CD4-positive, alpha-beta T cell treated with Interleukin-2 at 100 ng/mL for 4 hours (primary cell): ENCODE measurements around the gene PQBP1.

Experiments
- DNase-seq: peaks from one replicate; pipeline ENCODE4 v3.0.0-alpha.2; 2020; ENCODE audit warnings: low spot score

PQBP1 gene

DNA sequence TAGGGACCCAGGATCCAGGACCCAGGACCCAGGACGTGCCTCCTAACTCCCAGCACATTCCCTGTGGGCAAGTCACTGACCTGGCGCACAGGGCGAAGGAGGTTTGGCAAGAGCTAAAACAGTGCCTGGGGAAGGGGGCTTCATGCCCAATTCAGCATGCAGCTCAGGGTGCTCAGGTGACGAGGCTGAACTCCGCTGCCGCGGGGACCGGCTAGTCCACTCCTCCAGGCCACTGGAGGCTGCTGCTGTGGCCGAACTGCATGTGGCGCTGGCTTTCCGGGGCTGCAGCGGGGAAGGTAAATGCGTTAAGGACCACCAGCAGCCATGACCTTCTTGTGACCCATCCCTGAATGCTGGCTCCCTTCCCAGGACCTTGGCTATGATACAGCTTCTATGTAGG lies 26.0 kb downstream of the PQBP1 start:
- DNase-seq = no peak

GRCh38 chrX:48924270-48924669 lies 26.5 kb downstream of the PQBP1 start:
- DNase-seq = no peak

DNA sequence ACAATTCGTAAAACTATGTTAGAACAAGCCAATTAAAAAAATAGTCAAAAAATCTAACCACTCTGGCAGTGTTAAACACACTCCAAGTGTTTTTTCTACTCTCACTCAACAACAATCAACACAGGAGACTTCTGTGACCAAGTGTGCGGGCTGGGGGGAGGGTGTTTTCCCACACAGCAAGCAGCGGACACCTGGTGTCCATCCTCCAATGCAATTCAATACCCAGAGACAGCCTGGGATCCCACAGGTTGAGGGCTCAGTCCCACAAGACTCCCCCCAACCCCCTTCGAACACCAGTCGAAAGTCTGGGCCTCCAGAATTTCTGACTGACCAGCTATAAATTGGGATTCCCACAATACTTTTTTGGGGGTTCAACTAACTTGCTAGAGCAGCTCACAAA lies 29.4 kb downstream of the PQBP1 start:
- no peak for DNase-seq

DNA sequence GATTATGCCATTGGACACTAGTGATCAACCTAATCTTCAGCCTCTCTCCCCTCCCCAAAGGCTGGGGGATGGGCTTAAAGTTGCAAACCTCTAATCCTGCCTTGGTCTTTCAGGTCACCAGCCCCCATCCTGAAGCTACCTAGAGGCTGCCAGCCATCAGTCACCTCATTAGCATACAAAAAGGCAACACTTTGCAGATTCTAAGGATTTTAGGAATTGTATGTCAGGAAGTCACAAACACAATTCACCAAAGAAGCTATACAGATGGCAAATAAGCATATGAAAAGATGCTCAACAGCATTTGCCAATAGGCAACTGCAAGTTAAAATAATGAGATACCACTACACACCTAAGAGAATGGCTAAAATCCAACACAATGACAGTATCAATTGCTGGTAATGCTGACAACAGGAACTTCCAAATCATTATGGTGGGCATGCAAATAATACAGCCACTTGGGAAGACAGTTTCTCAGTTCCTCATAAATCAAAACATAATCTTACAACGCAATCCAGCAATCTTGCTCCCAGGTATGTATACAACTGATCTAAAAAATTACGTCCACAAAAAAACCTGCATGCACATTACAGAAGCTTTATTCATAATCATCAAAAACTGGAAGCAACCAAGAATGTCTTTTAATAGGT lies 30.1 kb downstream of the PQBP1 start:
- no peak for DNase-seq

DNA sequence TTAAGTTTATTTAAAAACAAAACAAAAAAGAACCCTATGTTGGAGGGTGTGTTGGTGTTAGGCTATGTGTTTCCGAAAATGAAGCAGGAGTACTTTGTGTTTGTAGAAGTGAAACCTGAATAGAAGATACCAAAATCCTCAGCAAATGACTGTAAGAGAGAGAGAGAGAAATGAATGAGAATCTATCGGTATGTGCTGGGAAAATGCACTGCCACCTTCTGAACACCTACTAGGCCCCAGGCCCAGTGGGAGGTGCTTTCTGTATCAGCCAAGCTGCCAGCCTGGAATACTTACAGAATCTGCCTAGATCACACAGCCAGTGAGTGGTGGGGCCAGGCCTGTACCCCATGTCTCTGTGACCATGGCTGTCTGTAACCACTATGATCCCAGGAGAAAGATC lies 36.0 kb downstream of the PQBP1 start:
- no peak for DNase-seq

DNA sequence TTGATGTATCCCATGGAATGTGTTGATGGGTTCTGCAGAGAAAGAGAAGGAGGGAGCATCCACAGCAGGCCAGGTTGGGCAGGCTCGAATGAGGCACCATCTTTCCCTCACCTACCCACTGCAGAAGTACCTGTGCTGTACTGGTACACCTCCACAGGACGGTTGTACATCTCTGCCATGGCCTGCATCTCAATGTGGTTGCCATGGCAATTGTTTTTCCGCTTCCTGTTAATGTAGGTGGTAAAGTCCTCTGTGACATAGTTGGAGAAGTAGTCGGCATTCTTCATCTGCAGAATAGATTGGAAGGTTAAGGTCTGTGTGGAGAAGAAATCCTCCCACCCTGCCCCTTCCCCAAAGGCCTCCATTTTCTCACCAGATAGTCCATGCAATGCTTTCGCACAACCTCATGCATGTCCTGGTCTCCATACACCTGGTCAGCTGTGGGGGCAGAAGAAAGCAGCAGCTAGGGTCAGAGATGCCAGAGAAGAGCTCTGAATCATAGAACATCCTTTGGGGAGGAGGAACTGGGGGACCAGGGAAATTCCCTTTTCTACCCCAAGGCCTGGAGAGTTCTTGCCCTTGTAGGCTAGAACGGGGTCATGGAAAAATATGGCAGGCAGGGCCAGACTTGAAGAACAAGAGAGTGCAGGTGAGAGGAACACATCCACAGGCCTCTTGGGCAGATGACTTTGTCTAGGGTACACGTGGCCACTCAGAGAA lies 37.0 kb downstream of the PQBP1 start:
- DNase-seq = peak; percentile 67

DNA sequence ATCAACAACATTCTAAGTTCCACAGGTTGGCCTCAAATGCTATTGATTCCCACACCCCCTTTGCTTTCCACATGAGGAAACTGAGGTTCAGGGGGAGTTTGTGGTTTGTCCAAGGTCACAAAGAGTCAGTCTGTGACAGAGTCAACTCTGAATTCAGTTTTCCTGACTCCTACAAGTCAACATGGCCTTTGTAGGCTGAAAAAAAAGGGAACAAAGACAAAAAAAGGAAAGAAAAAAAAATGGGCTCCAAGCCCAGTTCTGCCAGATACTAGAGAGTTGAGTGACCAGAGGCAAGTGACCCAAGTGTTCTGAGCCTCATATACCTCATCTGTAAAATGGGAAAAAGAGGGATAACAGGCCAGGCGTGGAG lies 37.6 kb downstream of the PQBP1 start:
- DNase-seq = no peak

DNA sequence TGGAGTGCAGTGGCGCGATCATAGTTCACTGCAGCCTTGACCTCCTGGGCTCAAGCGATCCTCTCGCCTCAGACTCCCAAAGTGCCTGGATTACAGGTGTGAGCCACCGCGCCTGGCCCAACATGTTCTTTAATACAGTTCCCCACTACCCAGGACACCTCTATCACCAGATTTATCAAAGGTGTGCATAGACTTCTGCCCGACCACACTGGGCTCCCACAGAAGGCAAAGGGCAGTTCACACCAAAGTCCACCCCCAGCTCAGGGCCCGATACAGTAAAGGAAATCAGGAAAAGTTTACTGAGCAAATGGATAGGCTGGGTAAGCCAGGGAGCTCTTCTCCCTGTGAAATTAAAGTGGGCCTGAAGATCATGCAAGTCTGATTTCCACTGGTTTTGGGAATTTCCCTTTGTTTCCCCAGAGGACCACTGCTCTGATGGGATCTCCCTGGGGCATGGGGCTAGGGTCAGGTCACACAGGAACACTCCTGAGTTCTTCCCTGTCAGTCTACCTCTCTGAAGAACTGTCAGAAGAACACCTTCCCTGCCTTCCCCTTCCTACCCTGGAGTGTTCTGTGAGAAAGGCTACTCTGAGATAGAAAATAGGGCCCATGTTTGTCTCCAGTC lies 38.8 kb downstream of the PQBP1 start:
- DNase-seq = no peak

DNA sequence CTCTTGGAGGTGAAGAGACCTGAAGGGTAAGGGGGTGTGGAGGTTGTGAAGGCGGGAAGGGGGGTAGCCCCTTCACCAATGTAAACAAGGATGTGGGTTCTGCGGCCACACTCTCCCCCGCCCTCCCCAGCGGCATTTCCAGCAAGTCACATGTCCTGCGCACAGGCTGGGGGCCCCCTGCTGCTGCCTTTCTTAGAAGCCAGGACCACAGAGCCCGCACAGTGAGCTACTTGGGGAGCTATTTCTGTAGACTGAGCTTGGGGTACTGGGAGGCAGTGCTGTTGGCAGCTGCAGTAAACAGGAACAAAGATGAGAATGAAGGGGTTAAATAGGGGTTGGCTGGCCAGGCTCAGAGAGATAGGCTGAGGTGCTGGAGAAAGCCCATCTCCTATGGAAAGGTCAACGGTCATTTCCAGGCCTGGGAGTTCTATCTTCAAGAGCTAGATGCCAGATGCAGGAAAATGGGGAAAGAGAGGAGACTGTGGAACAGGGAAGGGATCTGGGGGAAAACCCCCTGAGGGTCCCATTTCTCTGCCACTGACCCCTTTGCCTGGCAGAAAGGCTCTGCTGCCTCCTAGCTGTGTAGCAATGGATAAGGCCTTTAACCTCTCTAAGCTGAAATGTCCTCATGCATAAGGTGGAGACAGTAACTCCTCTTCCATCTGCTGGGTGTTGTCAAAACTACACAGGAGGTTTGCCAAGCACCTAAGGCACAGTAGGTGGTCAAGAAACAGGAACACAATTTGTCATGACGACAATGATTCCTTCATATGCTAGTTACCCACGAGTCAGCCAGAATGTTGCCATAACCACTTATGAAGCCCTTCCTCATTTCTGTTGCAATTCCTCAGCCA lies 39.6 kb downstream of the PQBP1 start:
- peak; percentile 91 for DNase-seq

GRCh38 chrX:48938721-48939425 lies 41.1 kb downstream of the PQBP1 start:
- peak; percentile 79 for DNase-seq

DNA sequence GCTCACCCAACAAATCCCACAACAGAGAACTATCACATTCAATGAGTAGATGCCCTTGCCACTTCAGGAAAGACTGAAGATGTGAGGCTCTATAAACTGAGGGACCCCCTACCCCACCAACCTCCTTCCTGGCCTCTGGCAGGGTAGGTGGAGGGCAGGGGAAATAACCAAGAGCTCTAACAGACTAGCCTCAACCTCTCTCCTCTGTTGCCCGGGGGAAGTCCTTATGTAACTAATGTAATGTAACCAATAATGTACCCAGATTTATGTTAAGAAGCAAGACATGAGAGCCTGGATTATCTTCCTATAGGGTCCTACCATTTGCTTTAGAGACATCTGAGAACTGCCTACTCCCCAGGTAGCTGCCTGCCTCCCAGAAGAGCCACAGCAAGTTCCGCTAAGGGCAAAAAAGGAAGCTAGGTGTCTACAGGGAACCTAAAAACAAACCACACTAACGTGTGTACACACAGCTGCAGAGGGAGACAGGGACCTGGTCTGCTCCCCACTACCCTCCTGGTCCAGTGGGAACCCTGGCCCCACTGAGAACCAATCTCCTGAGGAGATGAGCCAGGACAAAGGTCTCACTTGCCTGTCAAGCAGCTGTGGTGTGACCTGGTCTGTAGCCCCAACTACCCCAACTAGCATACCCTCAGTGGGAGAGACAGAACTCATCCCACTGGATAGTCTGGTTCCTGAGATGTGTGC lies 41.9 kb downstream of the PQBP1 start:
- peak; percentile 42 for DNase-seq

GRCh38 chrX:48940404-48940955 lies 42.8 kb downstream of the PQBP1 start:
- no peak for DNase-seq

GRCh38 chrX:48942895-48943294 lies 45.2 kb downstream of the PQBP1 start:
- no peak for DNase-seq

GRCh38 chrX:48945517-48946348 lies 48.0 kb downstream of the PQBP1 start:
- DNase-seq = peak; percentile 59

DNA sequence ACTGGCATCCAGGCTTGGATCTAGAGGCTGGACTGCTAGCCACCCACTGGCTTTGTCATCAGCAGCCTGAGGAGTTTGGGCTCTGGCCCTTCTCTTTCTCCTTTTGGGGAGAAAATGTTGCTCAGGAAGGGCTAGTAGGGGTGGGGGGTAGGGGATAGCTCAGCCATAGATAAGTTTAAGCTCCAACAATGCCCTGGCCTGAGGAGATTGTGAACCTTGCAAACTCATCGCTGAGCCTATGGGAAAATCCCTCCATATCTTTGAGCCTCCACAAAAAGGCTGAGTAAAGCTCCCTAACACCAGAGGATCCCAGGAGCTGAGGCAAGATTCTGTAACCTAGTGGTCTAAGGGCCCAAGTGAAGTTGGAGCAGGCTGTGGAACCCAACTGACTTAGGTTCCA lies 50.9 kb downstream of the PQBP1 start:
- DNase-seq = no peak
